MCF 10A (cell line): ENCODE results near the gene BCAS3. TPM values are rescaled to one million over a fixed set of nuclear protein-coding genes. Genes with fewer than 3 reads are reported as not detected.

Source experiments
- BruUV-seq: library from RNA; stranded (reverse); fragments of 400-500 nt; replicated peaks from 2 replicates; lab custom pipeline; 2021; lab: Mats Ljungman, UMichigan
- CTCF ChIA-PET: fragments of 300-600 bp; sonication (Branson Sonifier 250); formaldehyde crosslinking; extraction: SDS; loops from one replicate; lab custom pipeline; 2021; ENCODE audit warnings: antibody characterized with exemption, inconsistent platforms; lab: Yijun Ruan, JAX
- POLR2A ChIA-PET: fragments of 300-600, 350-650 bp; sonication (Branson Sonifier 250); formaldehyde crosslinking; extraction: SDS; loops from one replicate; lab custom pipeline; 2020; ENCODE audit warnings: antibody characterized with exemption, inconsistent platforms; lab: Yijun Ruan, JAX
- DNase-seq: peaks from one replicate; pipeline ENCODE4 v3.0.0-alpha.2; 2018; ENCODE audit not compliant: unreplicated experiment
- H3K27ac Mint-ChIP-seq: one replicate; pipeline ENCODE4 v1.8.0; 2022; ENCODE audit warnings: mild to moderate bottlenecking, low read depth, mixed read lengths; ENCODE audit not compliant: unreplicated experiment
- H3K27me3 Mint-ChIP-seq: one replicate; pipeline ENCODE4 v1.8.0; 2022; ENCODE audit warnings: mixed read lengths; ENCODE audit not compliant: insufficient read depth, unreplicated experiment
- H3K36me3 Mint-ChIP-seq: one replicate; pipeline ENCODE4 v1.8.0; 2022; ENCODE audit warnings: mild to moderate bottlenecking, moderate library complexity, mixed read lengths; ENCODE audit not compliant: insufficient read depth, unreplicated experiment
- H3K4me1 Mint-ChIP-seq: one replicate; pipeline ENCODE4 v1.8.0; 2022; ENCODE audit warnings: mixed read lengths; ENCODE audit not compliant: insufficient read depth, unreplicated experiment
- H3K4me3 Mint-ChIP-seq: one replicate; pipeline ENCODE4 v1.8.0; 2022; ENCODE audit warnings: mild to moderate bottlenecking, moderate library complexity, mixed read lengths; ENCODE audit not compliant: unreplicated experiment
- H3K9me3 Mint-ChIP-seq: one replicate; pipeline ENCODE4 v1.8.0; 2022; ENCODE audit warnings: mixed read lengths; ENCODE audit not compliant: unreplicated experiment
- intact Hi-C: fragments of 100-400 bp; cut with micrococcal nuclease; formaldehyde crosslinking; loops from 2 replicates; pipeline ENCODE4 v1.14.1; 2022
- total RNA-seq: library from RNA; stranded (reverse); gene quantifications from 2 replicates; pipeline ENCODE4 v1.2.3, GENCODE V29; 2022
- TF ChIP-seq, protein P1 (sequence below): fragments of 200-600 bp; IDR thresholded peaks from one replicate; pipeline ENCODE4 v1.8.0; 2022; ENCODE audit warnings: antibody characterized with exemption, mild to moderate bottlenecking; ENCODE audit not compliant: unreplicated experiment

The BCAS3 gene
- total RNA-seq, 1 experiment from 2014 or later = 14.6 TPM

DNA sequence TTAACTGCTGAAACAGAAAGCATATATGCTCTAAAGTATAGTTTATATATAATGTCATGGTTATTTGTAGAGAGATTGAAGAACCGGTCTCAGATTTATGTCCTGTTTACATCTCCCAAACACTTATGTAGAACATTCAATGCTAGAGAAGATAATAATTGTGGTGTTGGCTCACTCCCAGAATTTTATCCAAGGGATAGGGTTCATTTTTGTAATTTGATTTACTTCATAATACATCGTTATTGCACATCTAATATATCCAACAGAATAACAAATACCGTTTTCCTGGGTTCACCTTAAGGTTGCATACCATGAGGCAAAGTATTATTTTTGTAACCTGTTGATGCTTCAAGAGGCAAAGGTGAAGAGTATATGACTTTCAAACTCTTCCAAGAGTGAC, 519.1 kb downstream of the BCAS3 start:
- DNase-seq = no peak
- CTCF ChIA-PET = no interaction called here
- H3K36me3 Mint-ChIP-seq = no peaks in the 10 kb centered on the region
- BruUV-seq = no TSS peak
- H3K4me3 Mint-ChIP-seq = no peak overlapping the region
- no peaks in the 10 kb centered on the region for H3K9me3 Mint-ChIP-seq
- TF ChIP-seq, protein P1, sequence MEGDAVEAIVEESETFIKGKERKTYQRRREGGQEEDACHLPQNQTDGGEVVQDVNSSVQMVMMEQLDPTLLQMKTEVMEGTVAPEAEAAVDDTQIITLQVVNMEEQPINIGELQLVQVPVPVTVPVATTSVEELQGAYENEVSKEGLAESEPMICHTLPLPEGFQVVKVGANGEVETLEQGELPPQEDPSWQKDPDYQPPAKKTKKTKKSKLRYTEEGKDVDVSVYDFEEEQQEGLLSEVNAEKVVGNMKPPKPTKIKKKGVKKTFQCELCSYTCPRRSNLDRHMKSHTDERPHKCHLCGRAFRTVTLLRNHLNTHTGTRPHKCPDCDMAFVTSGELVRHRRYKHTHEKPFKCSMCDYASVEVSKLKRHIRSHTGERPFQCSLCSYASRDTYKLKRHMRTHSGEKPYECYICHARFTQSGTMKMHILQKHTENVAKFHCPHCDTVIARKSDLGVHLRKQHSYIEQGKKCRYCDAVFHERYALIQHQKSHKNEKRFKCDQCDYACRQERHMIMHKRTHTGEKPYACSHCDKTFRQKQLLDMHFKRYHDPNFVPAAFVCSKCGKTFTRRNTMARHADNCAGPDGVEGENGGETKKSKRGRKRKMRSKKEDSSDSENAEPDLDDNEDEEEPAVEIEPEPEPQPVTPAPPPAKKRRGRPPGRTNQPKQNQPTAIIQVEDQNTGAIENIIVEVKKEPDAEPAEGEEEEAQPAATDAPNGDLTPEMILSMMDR = no peak
- intact Hi-C loops = no loop called here
- no peaks in the 10 kb centered on the region for H3K27me3 Mint-ChIP-seq
- H3K4me1 Mint-ChIP-seq = no peaks in the 10 kb centered on the region
- H3K27ac Mint-ChIP-seq = no peak overlapping the region
- POLR2A ChIA-PET = no interaction called here

DNA sequence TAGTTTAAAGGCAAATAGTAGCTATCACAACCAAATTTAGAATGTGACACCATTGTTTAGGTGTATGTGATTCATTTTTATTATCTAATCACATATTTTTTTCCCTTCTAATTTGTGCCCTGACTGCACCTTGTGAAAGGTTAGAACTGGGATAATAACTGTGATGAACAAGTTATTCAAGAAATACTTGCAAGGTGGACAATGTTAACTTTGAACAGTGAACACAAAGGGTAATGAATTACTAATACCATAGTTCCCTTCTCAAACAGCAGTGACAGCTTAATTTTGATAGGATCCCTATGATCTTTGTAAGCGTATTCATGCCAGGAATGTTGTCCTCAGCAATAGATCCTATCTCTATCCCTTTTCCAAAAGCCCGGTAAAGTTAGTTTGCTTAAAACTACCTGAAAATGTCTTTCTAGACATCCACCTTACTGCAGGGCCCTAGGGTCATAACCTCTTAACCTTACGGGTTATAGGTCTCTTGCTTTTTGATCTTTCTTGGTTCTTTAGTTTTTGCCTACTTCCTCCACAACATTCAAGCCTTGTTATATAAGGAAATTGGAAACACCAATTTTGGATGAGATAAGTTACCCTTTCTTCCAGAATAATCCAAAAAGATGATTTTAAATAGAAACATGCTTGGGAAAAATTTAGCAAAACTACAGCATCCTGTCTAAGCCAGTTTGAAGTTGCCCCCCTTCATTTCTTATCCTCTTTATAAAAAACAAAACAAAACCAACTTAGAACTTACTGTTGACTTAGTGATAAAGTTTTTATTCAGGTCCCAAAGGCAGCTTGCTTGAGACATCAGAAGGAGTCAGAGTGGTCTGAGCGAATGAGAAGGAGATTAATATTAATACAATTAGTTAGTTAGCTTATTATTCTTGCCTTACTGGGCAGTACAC, 522.0 kb downstream of the BCAS3 start:
- POLR2A ChIA-PET = interaction anchor here (0.7 kb wide), 1 partner anchor 62 kb away, joined by 3 read pairs; no protein-coding TSS in a partner anchor
- intact Hi-C loops = no loop called here
- Mint-ChIP-seq H3K36me3 (no peaks in the 10 kb centered on the region), H3K4me1 (no peaks in the 10 kb centered on the region), H3K27ac (no peak overlapping the region), H3K27me3 (no peaks in the 10 kb centered on the region), H3K9me3 (no peaks in the 10 kb centered on the region), H3K4me3 (no peak overlapping the region)
- CTCF ChIA-PET = interaction anchor here (0.7 kb wide), 1 partner anchor 52 kb away, joined by 3 read pairs; no protein-coding TSS in a partner anchor
- DNase-seq = no peak
- TF ChIP-seq, protein P1 = no peak
- no TSS peak for BruUV-seq

DNA sequence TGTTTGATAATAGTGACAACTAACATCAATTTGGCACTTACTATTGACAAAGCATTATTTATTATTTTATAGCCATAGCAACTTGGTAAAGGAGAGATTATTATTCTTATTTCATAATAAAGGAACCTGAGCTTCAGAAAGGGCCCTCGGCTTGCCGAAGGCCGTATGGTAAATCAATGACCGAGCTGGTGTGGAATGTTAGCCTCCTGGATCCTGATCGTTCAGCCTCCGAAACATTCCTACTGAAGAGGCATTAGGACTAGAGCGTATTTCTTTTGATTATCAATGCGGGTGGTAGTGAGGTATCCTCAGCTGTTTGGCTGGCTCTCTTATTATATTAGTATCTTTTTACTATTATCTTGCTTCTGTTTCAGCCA, 522.7 kb downstream of the BCAS3 start:
- Mint-ChIP-seq H3K36me3 (no peaks in the 10 kb centered on the region), H3K27ac (no peak overlapping the region), H3K4me3 (no peak overlapping the region), H3K9me3 (no peaks in the 10 kb centered on the region), H3K4me1 (no peaks in the 10 kb centered on the region), H3K27me3 (no peaks in the 10 kb centered on the region)
- TF ChIP-seq, protein P1 = no peak
- ChIA-PET CTCF (interaction anchor here (0.7 kb wide), 1 partner anchor 51 kb away, joined by 3 read pairs; no protein-coding TSS in a partner anchor), POLR2A (no interaction called here)
- intact Hi-C loops = no loop called here
- no peak for DNase-seq
- no TSS peak for BruUV-seq

DNA sequence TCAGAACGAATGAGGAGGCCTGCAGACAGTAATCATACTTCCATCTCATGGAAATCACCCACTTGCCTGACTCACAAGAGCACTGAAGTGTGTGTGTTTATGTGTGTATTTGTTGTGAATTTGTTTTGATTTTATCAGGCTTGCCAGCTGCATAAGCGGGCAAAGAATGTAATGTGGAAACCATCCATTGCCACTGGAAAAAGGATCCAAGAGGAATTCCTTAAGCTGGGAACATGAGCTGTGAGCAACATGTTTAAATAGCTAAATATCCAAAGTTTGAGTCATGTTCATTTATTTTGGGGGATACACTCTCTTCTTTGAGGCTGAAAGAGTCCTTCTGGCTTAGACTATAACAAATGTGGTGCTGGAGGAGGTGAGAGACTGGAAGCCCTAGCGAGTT, 523.6 kb downstream of the BCAS3 start:
- Mint-ChIP-seq H3K27me3 (no peaks in the 10 kb centered on the region), H3K36me3 (no peaks in the 10 kb centered on the region), H3K4me3 (no peak overlapping the region), H3K27ac (no peak overlapping the region), H3K4me1 (no peaks in the 10 kb centered on the region), H3K9me3 (no peaks in the 10 kb centered on the region)
- TF ChIP-seq, protein P1 = no peak
- peak; percentile 56 for DNase-seq
- intact Hi-C loops = no loop called here
- CTCF ChIA-PET = no interaction called here
- POLR2A ChIA-PET = no interaction called here
- no TSS peak for BruUV-seq
